ENCODE measurements around the gene C9.
"Not testable (repeated sequence)": the region's sequence is repeated elsewhere in the genome, so short reads cannot be mapped to it uniquely, and the experiment has no call there.

The C9 gene

DNA sequence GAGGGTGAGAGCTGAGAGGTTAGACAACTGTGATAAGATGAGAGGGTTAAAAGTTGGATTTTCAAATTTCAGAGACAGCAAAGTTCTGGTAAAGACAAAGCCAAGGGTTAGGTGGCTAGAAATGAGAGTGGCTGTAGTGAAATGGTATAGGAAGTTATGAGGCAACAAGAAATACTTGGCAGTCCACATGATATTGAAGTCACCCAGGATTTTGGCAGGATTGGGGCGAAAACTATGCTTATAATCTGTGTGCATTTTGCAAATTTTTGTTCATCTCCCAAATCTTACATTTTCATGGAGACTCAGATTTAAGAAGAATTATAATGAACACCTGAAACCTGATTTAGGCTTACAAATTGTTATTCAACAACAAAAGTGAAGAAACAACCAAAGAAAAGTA lies 35.6 kb downstream of the C9 start:
- DNase-seq (ENCODE audit: low read depth) = no peak

DNA sequence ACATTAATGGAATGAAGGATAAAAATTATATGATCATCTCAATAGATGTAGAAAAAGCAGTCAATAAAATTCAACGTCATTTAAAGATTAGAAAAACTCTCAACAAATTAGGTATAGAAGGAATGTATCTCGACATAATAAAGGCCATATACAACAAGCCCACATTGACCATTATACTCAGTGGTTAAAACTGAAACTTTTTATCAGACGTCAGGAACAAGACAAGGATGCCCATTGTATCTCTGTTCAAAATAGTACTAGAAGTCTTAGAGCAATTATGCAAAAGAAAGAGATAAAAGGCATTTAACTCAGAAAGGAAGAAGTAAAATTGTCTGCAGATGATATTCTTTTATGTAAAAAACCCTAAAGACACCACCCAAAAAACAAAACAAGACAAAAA lies 40.8 kb downstream of the C9 start:
- DNase-seq (ENCODE audit: low read depth) = no peak

GRCh38 chr5:39319395-39319794 lies 44.9 kb downstream of the C9 start:
- DNase-seq (ENCODE audit: low read depth) = no peak

- not testable (repeated sequence) for DNase-seq (ENCODE audit: low read depth)
Observed at GRCh38 chr5:39316464-39316863, 47.8 kb downstream of the C9 start.

GRCh38 chr5:39315995-39316394 lies 48.3 kb downstream of the C9 start:
- no peak for DNase-seq (ENCODE audit: low read depth)

GRCh38 chr5:39314591-39314990 lies 49.7 kb downstream of the C9 start:
- no peak for DNase-seq (ENCODE audit: low read depth)

- no peak for DNase-seq (ENCODE audit: low read depth)
Observed at GRCh38 chr5:39309534-39309933, 54.8 kb downstream of the C9 start.

DNA sequence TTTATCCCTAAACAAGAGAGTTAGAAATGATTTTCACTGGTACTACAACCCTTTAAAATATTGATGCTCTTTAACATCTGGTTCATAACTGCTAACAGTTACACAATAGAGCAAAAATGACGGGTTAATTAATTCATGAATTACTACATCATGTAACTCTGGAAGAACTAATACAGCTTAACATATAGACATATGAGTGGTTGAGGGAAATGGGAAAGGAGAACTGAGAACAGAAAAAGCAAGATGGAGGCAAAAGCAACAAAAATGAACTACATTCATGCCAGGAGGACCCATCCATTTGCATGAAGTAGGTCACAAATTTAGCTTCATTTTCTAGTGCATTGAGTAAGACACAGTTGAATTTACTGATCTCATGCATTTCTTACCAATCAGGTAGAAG lies 61.8 kb downstream of the C9 start:
- DNase-seq (ENCODE audit: low read depth) = no peak

DNA sequence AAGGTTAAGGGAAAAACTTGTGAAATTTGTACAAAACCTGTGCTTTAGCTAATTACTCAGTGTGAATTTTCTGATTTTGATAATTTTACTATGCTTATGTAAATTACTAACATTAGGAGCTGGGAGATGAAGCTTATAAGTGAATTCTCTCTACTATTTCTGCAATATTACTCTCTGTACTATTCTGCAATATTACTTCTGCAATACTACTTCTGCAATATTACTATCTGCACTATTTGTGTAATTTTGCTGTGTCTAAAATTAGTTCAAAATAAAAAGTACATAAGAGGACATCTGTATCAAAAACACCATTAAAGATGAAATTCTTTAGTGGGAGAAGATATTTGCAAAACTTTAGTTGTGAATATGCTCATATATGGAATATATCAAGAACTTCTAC lies 62.9 kb downstream of the C9 start:
- DNase-seq (ENCODE audit: low read depth) = no peak

GRCh38 chr5:39299962-39300361 lies 64.3 kb downstream of the C9 start:
- no peak for DNase-seq (ENCODE audit: low read depth)

DNA sequence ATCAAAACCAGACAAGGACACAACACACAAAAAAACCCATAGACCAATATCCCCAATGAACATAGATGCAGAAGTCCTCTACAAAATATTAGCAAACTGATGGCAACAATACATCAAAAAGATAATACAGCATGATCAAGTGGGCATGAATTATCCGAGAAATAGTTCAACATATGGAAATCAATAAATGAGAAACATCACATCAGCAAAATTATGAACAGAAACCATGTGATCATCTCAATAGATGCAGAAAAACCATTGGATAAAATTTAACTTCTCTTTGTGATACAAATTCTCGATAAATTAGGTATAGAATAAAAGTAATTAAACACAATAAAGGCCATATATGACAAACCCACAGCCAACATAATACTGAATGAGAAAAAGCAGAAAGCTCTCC lies 69.6 kb downstream of the C9 start:
- DNase-seq (ENCODE audit: low read depth) = no peak

- no peak for DNase-seq (ENCODE audit: low read depth)
Observed at GRCh38 chr5:39284552-39284951, 79.7 kb downstream of the C9 start.

DNA sequence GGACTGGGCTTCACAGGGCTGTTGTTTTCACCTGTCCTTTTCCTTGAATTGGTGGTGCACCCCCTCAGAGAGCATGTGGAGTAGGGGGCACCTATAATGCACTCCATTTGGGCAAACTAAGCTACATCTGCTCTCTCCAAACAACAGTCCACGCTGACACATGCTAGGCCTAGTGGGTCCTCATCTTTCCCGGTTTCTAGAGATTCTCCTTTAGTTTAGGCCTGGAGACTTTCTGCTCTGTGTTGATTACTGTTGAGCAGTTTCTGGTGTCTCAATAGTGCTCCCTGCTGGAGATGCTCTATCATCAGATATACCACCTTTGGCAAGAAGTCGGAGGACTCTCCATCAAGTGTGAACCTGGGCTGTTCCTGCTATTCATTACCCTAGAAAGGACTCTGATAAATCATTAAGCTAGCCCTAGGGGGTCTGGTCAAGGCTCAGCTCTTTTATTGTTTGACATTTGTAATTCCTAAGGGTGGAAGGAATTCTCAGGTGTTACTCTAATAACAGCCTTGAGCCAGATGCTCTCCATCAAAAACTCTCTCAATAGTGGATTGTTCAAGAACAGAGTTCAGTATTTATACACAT lies 81.0 kb downstream of the C9 start:
- peak; percentile 5 for DNase-seq (ENCODE audit: low read depth)

DNA sequence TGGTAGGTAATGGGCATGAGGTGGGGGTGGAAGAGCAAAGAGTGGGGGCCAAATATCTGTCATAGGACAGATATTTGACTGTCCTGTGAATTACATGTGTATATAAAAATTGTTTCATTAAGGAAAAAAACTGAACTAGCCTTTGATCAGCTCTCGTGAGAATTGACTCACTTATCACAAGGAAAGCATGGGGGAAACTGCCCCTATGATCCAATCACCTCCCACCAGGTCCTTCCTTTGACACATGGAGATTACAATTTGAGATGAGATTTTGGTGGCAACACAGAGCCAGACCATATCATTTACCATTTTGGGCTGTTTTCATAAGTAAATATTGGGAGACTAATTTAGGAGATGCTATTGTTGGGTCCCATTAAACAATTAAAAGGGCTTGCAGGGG lies 81.7 kb downstream of the C9 start:
- no peak for DNase-seq (ENCODE audit: low read depth)

- DNase-seq (ENCODE audit: low read depth) = not testable (repeated sequence)
Observed at GRCh38 chr5:39275865-39276264, 88.4 kb downstream of the C9 start.

DNA sequence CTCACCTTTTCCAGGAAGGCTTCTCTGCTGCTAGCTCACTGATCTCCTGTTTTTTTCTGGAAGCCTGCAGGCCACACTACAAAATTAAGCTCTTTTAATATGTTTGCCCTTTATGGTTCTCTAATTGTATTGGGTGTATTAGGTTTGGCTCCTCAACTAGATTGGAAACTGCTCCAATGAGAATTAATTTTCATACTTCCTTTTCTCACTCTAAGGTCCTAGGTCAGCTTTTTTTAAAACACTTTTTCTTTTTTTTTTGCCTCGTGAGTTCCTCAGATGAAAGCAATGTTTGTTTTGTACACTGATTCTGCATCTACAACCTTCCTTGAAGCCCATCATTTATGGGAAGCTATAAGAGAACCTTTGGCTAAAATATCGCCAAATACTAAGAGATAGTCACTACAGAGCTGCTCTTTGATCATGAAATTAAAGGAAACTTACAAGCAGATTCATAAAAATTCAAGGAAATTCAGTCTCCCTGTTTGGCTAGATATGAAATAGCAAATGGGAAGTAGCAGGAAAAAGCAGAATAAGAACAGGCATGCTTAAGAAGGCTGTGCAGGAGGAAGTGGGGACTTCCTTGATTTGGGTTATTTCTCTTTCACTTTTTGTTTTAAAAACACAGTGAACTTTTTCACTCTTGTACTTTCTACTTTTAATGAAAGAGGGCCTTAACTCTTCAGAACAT lies 89.8 kb downstream of the C9 start:
- no peak for DNase-seq (ENCODE audit: low read depth)

DNA sequence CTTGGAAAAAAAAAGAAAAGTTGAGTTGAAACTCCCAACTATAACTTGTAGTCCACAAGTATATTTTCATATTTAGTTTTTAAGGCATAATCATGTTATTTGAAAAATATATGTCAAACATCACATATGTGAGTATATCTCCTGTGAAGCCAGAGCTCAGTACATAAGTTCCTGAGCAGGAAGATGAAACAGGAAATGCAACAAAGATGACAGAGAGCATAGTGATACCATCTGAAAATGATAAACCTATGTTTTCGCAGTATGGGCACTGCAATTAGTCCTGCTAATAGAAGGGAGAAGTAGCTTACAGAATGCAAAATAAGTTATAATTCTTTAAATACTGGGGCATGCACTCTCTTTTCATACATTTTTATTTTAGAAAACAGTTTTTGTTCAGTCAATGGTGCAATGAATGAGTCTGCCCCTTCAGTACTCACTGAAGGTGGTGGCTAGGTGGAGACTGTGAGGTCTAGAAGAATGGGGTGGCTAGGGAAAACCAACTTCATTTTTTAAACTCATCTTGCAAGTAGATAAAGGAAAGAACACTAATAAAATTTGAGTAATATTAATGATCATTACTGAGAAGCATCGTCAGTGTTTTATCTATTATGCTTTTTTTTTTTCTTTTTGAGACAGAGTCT lies 90.9 kb downstream of the C9 start:
- DNase-seq (ENCODE audit: low read depth) = no peak

- DNase-seq (ENCODE audit: low read depth) = not testable (repeated sequence)
Observed at GRCh38 chr5:39272869-39273231, 91.4 kb downstream of the C9 start.

DNA sequence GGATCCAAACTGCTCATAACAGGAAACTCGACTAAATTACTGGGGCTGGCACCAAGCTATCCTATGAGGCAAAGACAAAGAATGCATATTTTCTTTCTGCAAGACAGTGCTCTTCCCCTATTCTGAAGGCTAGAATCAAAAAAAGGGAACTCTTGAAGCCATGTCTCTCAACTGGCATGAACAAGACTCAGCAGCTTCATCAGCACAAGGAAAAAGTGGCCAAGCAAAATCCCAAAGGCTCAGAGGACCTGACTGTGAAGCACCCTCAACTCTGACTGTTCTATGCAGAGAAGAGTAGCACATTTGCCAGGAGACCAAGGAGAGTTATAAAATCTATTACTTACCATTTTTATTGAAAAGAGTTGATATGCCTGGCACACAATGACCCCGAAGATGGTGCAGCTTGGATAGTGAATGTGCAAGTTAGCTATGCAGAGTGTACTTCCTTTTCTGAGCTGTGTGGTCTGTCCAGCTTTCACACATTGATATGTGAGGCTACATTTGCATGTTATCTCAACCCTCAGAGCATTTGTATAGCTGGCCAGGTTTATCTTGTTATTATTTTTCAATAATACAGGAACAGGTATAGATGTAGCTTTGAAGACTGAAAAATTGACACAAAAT lies 94.0 kb downstream of the C9 start:
- DNase-seq (ENCODE audit: low read depth) = no peak

DNA sequence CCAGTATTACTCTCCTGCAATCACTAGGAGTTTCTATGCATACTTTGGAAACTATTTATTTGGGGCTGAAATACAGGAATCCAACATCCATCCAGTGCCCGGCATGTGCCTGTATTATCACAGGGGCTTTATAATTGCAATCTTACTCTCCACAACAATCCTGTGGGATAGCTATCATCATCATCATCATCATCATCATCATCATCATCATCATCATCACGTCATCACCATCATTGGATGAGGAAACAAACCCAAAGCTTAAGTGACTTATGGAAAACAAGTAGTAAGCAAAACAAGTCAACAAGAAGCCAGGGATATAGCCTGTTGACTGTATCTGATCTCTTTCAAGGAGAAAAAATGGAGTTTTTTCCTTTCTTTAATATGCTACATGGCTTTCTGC lies 97.1 kb downstream of the C9 start:
- no peak for DNase-seq (ENCODE audit: low read depth)

DNA sequence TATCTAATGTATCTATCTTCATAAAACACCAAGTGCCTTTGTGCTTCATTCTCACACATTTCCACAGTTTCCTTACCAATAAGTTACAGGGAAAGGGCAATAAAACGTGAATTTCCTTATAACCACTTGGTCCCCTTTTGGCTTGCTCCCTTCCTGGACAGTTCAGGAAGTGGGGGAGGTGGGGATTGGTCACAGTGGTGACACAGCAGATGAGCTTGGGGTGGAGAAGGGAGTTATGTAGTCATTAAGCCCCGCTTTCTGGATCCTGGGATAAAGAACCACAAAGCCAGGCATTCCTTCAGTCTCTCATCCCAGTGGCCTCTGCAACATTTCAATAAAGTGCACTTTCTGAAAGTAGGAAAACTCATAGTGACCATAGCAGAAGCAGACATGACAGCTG lies 97.9 kb downstream of the C9 start:
- no peak for DNase-seq (ENCODE audit: low read depth)

DNA sequence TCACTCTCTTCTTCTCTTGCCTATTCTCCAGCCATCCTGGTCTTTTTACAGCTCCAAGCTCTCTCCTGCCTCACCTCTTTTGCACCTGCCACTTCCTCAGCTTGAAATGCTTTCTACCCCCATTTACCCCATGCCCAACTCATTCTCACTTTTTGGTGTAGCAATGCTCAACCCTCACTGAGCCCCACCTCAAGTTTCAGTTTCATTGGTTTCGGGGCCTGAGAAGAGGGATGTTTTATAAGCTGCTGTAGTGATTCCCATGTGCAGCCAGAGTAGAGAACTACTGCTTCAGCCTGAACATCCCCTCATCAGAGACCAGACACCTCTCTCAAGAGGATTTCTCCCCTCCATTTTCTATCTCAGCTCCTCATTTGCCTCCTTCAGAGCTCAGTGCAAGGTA lies 99.8 kb downstream of the C9 start:
- DNase-seq (ENCODE audit: low read depth) = no peak

GRCh38 chr5:39262981-39263380 lies 101.3 kb downstream of the C9 start:
- no peak for DNase-seq (ENCODE audit: low read depth)
